Renal cortical epithelial cell (primary cell): ENCODE measurements around the gene PCGF3. TPM values are rescaled to one million over a fixed set of nuclear protein-coding genes. Genes with fewer than 3 reads are reported as not detected.
A peak's percentile ranks its signal among the peaks of the same experiment; 100 is the strongest.

Experiments used
- DNase-seq: peaks from one replicate; pipeline ENCODE4 v3.0.0-alpha.2; 2011; ENCODE audit warnings: low read depth
- total RNA-seq: library from RNA; depleted of rRNA; stranded (reverse); fragments of >200 nt; gene quantifications from 2 replicates; pipeline ENCODE4 v1.2.3, GENCODE V29; 2014

Gene PCGF3
- total RNA-seq, 1 donor from 2014 or later = 86.6 TPM

DNA sequence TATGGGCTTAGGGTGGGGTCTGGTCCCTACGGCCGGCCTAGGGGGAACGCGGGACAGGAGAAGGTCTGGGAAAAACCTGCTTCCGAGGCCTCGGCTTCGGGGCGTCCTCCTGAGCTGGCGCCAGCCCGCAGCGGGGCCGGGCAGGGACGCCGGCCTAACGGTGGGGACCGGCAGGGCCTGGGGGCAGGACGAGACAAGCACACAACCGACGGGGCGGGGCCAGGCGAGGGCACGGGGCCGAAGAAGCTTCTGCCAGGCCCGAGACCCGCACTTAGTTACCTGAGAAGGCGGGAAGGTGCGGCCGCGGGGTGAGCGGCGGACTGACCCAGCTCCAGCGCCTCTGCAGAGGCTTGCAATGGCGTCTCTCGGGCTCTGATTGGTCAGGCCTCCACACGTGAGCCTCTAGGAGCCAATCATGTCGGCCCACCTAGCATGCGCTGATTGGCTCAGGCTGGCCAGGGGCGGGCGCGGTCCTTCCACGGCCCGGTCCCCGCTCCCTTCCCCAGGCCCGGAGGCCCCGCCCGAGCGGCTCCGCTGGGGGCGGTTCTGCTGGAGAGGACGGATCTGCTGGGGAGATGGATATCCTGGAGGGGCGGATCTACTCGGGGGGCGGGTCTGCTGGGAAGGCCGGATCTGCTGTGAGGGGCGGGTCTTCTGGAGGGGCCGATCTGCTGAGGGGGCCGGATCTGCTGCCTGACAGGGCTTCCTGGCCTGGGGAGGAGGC is 76.0 kb downstream of the PCGF3 start:
- DNase-seq = peak; percentile 94

DNA sequence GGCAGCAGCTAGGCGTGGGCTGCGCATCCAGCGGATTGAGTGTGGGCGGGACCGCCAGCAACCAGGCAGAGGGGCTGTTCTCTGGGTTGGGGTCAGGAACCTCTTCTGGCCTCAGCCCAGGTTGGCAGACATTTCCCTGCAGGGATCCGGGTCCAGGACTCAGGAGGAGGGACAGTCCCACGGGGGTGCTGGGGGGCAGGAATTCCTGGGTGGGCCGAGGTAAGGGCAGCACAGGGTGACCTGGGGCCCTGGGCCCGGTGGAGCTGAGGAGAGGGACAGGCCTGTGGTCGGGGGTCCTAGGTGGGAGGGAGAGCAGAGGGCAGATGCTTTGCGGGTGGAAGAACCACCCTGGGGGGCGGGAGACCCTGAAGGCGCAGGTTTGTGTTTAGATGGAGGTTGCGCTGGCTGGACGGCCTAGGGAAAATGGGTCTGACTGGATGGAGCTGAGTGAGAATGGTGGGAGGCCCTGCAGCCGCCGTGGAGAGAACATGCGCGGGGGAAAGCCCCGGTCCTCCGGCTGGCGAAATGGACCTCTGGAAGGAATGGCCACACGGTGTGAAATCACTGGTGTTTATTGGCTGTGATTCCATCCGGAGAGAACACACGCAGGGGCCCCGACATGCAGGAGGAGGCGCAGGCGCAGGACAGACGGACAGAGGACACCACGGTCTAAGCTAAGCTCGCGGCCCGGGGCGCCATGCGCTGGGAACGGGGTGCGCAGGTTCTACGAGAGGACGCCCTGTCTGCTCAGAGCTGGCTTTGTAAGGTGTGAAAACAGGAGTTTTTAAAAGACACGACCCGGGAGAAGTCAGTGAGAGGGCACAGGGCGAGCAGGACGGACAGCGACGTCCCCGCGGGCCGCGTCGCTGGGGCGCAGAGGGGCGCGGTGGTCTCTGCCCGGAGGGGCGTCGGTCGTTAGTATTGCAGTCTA is 79.0 kb downstream of the PCGF3 start:
- no peak for DNase-seq

DNA sequence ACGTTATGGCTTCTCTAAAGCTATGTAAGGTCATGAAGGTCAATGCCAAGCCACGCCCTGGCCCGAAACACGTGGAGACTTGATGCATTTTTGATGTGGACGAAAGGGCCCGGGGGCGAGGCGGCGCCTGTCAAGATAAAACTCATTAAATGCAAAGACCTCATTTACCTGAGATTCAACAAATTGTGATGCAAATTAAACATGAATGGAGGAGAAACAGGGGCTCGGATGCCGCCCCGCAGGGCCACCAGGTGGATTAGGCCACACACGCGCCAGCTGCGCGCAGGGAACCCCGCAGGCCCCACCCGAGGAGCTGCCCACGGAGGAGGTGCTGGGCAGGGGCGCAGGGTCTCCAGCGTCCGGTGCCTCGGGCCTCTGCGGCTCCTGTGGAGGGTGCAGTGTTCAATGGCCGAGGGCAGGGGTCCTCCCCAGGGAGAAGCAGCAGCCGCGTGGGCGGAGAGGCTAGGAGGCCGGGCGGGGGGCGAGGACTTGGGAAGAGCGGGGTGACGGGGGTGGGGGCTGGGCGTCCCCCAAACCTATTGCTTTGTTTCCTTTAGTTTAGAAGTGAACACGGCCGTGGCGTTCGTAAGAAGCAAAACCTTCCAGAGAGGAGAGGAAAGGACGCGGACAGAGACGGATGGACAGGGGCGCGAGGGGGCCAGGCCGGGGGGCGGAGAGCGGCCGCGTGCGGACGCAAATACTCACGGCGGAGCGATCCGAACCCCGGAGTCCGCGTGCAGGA is 79.9 kb downstream of the PCGF3 start:
- no peak for DNase-seq

DNA sequence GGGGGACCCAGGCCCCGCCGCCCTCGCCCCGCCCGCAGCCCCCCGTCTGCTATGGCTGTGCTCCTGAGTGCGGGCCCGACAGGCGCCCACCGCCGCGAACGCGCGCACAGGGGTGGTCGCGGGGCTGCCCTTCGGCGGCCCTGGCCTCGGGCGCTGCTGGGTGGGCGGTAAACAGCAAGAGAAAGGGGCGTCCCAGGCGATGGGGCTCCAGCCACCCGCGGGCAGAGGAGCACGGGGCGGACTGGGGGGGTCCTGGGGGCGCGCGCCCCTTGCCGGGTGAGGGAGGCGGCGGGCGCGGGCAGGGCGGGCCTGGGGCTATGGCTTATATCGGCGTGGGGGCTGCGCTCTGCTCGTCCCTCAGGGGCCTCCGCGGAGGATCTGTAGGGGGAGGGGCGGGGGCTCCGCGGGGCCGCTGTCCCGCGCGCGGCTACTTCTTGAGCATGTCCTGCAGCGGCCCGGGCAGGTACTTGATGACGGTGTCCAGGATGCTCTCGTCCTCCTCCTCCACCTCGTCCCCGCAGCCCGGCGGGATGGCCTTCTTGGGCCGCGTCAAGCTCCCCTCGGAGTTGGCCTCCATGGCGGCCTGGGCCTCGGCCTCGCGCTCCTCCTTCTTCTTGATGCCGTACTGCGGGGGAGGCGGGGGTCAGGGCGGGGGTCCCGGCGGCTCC is 80.6 kb downstream of the PCGF3 start:
- no peak for DNase-seq

DNA sequence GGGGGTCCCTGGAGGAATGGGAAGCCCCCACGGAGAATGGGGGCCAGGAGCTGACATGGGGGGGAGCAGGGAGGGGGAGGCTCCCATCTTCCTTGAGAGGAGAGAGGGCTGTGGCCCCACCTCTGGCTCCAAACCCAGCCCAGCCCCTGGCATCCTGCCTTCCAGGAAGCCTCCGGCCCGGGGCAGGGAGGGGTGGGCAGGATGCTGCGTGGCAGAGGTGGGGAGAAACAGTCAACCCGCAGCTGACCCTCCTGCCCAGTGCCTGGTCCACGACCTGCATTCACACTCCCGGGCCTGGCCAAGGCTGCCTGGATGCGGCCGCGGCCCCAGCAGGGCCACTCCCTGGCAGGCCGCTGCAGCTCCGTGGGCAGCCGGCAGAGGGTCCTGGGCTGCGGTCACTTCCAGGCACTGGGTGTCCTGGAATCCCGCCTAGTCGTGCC is 81.2 kb downstream of the PCGF3 start:
- DNase-seq = no peak

DNA sequence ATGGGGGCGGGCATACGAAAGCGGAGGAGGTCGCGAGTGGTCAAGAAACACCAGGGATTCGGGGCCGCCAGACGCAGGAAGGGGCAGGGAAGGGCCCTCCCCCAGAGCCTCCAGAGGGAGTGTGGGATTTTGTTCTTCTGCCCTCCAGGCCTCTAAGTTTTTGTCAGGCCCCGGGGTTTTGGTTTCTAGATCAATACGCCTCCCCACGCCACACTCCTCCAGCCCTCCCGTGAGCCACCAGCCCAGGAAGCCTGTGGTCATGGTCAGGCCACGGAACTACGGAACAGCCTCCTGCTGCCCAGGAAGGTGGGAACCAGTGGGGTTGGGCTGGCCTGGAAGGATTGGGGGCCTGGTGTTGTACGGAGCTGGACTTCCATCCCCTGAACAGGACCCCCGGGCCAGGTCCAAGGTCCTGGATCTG is 81.9 kb downstream of the PCGF3 start:
- no peak for DNase-seq

DNA sequence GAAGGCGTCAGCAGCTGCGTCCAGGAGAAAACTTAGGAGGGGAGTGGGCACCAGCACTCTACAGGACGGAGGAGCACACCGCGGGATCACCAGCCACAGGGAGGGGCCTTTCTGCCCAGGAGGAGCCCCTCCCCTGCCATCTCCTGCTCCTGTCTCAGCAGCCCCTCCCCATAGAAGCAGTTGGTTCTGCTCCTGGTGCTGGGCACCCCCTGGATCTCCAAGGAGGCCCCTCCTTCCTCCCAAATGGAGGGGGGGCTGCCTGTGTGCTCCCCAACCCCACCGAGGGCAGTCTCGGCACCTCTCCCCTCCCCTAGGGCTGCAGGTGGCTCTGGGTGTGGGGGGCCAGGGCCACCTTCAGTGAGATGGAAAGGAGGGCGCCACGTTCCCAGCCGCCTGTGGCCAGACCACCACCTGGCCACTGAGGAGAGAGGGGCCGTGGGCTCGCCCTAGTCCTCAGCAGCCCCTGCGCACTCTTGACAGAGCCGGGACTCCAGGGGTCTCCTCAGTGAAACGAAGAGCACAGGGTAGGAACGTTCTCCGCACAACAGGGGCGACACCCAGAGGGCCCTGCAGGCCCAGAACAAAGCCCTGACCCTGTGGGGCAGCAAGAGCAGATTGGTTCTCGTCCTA is 82.5 kb downstream of the PCGF3 start:
- no peak for DNase-seq

DNA sequence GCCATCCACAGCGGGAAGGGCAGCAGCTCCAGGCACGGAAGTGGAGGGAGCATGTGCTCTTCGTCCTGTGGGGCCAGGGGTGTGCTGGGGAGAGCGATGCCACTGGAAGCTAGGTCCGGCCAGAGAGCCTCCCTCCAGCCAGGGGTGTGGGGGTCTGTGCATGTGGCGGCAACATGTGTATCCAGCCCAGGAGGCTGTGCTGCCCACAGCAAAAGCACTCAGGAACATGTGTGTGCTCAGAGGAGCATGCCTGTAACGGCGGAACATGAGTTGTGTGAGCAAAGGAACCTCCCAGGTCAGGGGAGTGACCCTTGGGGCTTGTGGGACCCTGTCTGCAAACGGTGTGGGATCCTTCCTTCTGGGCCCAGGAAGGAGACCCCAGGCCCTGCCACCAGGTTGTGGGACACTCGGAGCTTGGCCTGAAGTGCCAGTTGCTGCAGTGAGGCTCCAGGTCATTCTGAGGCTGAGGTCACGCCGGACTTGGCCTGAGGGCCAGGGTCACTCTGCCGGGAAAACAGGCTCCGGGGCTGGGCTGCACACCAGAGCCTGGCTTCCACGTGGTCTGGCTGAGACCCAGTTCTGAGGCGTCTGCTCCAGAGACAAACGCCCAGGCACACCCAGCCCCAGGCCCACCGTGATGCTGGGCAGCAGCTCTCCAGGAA is 83.1 kb downstream of the PCGF3 start:
- no peak for DNase-seq

DNA sequence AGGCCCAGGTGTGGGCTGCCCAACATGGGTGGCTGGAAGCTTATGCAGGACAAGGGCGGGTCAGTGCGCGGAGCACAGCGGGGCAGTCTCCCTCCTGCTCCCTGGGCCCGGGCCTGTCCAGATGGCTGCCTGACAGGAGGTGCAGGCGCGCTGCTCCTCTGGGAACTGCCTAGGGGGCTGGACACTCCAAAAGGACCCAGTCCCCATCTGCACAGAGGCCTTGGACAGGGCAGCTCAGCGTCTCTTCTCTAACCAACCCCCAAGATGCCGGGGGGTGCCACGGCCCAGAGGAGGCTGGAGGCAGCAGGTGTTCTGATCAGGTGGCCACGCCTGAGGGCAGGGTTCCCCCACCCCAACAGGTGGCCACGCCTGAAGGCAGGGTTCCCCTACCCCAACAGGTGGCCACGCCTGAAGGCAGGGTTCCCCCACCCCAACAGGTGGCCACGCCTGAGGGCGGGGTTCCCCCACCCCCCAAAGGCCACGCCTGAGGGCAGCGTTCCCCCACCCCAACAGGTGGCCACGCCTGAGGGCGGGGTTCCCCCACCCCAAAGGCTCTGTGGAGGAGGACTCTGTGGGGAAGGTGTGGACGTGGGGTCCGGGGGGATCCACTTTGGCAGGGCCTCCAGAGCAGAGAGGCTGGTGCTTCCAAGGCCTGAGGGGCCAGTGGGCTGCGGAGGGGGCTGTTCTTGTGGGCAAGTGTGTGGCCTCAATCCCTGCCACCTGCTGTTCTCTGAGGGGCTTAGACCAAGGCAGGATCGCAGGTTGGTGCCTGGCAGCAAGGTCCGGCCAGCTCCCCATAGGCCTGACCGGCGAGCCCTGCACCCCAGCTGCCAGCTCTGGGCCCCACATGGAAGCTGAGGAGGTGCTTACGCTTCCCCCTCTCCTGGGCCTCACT is 84.2 kb downstream of the PCGF3 start:
- no peak for DNase-seq

DNA sequence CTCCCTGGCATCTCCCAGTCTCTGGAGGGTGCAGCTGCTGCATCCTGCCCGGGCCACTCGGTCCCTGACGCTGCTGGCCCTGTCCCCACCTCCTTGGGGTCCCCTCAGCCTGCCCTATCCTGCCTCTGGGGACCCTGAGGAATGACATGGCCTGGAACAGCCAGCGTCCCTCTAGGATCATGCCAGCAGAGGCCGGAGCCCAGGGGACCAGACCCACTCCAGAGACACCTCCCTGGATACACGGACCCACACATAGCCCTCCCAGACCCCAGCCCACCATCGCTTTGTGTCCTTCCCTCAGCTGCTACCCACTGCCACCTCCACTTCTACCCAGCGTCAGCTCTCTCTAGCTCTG is 84.8 kb downstream of the PCGF3 start:
- DNase-seq = no peak

DNA sequence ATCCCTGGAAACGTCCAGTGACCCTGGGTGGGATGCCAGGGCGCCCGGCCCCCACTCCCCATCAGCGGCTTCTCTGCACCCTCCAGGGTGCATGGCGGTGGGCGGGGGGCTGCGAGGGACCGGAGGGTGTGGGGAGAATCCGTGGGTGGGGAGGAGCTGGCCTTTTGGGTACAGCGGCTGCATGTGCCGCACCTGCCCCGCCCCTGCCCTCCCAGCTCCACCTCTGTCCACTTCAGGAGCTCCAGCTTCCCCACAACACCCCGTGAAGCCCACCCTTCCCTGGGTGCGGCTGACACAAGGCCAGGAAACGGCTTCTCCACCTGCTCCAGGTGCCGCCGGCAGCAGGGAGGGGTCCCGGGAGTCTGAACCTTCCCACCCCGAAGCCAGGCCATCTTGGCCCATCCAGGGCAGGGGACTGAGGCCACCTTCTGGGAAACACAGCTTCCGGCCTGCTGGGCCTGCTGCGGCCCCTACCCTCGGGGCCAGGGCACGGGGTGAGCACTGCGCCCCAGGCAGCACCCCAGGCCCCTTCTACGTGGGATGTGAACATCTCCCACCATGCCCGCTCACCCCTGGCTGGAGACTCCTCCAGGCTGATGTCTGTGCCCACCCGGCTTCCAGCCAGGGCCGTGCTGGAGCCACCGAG is 85.7 kb downstream of the PCGF3 start:
- no peak for DNase-seq

DNA sequence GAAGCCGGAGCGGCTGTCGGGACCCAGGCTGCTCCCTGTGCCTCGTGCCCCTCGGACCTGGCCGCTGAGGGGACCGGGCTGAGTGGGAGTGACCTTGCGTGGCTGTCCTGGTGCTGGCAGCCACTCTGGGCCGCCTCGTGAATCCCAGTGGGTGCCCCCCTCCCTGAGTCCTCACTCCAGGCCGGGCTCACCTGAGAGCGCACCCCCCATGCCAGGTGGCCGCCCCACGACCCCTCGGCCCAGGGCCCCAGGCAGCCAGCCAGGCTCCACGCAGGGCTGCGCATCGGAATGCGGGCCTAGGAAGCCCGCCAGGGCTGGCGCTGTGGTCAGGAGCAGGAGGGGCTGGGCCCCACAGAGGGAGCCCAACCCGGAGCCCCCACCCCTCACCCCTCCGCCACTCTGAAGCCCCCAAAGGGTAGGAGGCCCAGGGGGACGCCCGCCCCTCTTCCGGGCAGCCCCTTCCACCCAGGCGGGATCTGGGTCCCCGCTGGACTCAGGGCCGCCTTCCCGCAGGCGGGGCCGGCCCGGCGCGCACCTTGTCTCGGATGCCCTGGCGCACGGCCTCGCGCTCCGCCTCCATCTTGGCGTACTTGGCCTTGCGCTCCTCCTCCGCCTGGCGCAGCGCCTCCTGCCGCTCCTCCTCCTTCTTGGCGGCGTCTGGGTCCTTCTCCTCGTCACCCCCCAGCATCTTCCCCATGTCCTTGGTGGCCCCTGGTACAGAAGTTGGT is 86.4 kb downstream of the PCGF3 start:
- no peak for DNase-seq

DNA sequence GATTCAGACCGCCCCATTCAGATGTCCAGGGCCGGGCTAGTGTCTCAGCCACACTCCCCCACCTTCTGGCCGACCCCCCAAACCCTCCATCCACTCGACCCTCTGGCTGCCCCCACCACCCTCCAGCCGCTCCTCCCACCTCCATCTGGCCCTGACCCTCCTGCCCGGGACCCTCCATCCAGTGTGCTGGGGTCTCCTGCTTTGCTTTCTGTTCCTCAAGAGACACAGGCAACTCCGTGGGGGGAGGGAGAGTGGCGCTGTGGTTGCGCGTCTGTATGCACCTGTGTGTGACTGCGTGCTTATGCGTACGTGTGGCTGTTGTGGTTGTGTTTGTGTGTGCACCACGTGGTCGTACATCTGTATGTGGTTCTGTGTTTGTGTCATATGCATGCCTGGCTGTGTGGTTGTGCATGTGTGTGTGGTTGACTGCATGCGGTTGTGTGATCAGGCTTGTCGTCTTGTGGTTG is 87.0 kb downstream of the PCGF3 start:
- DNase-seq = no peak

DNA sequence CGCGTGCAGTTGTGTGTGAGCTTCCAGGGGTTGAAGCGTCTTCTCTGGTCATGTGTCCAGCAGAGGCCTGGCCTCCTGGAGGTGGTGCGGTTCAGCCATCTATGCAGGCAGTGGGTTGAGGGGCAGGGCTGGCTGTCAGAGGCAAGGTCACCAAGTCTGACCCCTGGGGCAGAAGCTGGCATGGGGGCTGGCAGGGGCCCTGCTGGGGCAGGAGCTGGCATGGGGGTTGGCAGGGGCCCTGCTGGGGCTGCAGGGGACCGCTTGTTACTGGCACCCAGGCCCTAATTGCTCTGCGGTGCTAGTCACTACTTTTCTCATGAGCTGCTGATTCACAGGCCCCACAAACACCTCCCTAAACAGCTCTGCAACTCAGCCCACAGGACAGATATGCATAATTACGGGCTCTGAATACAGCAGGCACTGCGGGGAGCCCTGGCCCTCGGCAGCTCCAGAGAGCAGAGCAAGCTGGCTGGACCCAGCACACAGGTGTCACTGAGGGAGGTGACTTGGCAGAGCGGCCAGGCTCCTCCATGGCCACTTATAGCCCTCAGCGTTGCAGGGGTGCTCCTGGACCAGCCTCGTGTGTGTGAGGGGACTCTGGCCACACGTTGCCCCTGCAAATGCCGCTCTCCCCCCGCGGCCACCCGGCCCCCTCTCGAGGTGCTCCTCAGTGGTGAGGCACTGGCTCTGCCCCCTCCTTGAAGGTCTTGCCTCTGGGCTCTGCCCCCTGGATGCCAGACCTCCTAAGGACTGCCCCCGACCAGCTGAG is 87.6 kb downstream of the PCGF3 start:
- DNase-seq = no peak

DNA sequence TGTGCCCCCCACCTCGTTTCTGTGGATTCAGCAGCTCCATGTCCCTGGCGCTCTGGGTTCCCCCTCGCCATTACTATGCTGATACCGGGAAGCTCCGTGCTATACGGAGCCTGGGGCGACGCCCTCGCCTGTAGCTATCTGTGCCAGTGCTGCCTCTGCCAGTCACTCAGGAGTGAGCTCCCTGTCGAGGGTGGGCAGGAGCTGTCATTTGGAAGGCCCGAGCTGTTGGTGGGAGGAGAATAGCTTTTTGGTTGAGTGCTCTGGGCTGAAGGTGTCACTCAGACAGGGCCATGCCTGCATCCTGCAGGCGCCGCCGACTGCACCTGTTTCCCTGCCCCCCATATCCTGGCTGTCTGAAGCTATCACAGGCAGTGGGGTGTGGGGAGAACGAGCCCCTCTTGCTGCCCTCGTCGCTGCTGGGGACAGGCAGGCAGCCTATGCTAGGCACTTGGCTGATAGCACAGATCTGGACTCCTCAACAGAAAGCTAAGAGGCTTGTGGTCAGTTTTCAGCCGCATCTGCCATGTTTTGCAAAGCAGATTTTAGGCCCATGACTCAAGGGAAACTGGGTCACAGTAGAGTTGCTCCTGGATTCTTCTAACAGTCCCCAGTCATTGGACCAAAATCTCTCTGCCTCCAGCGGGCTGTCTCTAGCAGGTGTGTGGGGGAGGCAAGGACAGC is 88.4 kb downstream of the PCGF3 start:
- DNase-seq = no peak

DNA sequence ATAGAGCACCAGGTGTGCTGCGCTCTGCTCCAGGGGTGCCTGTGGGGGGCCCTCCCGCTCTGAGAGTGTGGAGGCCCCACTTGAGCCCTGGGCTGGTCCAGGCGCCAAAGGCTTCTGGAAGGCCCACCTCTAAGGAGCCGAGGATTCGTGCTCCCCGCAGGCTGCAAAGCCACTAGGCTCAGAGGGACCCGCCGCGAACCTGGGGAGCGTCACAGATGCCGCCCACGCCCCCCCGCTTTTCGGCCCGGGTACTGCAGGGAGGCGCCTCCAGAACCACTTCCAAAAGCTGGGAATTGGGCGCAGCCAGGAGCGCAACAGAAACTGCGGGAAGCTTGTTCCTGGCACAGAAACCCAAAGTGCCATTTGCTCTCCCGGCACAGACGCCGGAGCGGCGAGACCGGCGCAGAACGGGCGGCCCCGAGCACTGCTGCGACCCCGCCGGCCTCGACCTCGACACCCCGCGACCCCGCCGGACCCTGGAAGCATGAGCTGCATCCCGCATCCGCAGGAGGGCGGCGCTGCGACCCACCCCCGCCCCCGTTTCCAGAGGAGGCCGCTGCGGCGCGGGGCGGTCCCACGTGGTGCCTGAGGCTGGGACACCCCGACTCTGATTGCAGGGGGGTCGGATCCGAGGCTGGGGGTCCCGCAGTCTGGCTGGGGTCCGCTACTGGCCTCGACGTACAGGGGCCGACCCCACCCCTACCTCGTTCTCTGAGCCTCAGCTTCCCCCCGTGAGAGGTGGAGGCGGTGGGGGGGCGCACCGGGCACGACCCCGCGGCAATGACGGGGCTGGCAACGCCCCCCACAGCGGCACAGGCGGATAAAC is 89.5 kb downstream of the PCGF3 start:
- DNase-seq = no peak
